HUDEP-2 (cell line): Measurements from ENCODE around the gene ZNF846.
"Not testable (repeated sequence)": the region's sequence is repeated elsewhere in the genome, so short reads cannot be mapped to it uniquely, and the experiment has no call there.

ENCODE experiments used
- DNase-seq, 76 experiments: peaks; one replicate each; lab custom pipeline; 2025; ENCODE audit not compliant: unreplicated experiment in 76 of 76; lab: John Stamatoyannopoulos, UW

ZNF846 gene

DNA sequence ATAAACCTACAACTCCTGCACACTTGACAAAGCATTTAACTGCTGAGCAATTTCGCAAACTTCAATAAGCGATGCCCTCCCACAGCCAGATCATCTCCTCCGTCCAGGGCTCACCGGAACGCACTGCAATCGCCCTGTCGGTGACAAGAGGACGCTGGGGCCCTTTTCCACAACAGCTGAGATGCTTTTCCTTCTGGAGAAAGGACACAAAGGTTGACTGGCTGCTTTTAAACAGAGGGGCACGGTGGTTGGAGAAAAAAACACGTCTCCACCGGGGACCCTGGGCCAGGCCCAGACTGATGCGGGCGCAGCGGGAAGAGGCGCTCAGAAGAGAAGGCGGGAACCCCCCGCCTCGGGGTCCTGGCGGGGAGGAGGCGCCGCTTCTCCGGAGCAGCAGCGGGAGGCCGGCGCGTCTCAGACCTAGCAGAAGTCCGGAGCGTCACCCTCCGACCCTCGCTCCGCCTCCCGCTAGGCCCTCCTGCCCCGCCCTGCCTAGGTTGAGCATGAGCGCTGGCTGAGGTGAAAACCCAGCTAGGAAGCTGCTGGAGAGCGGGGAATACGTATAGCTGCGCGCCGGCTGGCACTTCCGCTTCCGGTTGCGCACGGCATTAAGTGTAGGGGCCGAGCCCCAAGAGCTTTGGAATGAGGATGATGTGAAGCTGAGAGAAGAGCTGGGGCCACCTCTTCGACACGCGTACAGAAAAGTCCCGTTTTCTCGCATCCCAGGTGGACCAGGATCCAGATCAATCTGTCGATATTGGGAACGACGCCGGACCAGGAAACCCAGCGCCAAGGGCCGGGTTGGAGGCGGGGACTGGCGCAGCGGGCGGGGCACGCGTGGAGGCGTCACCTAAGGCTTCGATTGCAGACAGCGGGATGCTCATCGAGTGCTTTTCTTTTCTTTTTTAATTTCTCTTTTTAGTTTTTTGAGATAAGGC, at the start of gene ZNF846:
Gene ZNF846 (minus strand): TSS at position 564 of the 938 bp plus-strand sequence. CDS start 3,788 bp downstream, outside the sequence.
- peak; percentile 44 to 96 (median 90) for DNase-seq

DNA sequence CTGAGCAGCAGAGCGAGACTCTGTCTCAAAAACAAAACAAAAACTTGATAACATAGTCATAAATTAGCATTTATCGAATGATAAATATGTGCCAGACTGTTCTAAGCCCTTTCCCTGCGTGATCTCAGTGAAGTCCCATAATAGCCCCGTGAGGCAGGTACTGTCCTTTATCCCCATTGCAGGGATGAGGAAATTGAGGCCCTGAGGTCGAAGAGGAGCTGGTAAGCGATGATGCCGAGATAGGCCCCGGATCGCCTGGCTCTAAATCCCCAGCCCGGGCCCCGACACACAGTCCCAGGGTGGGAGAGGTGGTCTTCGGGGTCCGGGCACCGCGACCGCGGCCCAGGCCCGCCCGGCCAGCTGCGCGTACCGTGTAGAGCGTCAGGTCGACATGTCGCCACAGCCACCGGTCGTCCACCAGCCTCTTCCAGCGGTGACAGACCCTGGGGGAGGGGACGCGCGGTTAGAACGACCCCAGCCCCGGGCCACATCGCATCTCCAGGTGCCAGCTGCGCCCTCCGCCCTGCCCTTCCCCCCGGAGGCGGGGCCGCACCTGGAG, 49.7 kb upstream of the ZNF846 start:
- no peak for DNase-seq

DNA sequence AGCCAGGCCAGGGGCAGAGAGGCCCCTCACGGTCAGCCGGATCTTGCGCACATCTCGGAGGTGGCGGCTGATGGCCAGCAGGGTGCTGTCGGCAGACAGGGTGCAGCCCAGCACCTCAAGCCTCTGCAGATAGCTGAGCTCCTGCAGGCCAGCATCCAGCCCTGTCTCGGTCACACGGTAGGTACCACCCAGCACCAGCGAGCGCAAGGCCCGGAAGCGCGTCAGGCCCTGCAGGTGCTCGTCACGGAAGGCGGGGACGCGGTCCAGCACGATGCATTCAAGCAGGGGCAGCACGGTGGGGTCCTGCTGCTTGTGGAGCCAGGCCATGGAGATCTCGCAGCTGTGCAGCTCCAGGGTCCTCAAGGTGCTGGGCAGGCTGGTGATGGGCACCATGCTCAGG, 42.6 kb upstream of the ZNF846 start:
- DNase-seq = no peak

DNA sequence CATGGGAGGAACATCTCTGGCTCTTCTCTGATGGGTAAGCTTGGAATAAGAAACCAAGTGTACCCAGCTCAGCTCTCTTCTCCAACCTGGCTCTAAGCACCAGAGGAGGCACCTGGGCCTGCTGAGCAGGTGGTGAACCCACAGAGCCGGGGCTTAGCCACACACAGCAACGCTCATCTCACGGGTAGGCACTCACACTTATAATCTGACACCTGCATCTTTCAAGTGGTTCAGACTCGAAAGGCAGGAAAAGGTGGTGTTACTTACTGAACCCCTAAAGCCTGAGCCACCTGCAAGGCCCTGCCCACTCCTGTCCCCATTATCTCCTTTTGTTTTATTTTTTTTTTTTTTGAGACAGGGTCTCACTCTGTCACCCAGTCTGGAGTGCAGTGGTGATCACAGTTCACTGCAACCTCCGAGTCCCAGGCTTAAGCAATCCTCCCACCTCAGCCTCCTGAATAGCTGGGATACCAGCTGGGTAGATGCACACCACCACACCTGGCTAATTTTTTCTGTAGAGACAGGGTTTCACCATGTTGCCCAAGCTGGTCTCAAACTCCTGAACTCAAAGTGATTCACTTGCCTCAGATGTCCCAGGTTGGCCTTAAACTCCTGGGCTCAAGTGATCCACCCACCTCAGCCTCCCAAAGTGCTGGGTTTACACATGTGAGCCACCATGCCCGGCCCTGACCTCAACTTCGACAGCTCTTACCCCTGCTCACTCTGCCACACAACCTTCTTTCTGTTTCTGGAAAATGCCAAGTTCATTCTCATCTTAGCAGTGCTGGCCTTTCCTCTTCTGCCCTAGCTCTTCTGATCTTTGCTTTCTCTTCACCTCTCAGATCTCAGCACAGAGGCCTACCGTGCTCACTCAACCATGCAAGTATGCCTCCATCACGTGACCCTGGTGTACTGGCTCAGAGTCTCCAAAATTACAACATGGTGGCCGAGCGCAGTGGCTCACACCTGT, 40.6 kb upstream of the ZNF846 start:
- DNase-seq = no peak

DNA sequence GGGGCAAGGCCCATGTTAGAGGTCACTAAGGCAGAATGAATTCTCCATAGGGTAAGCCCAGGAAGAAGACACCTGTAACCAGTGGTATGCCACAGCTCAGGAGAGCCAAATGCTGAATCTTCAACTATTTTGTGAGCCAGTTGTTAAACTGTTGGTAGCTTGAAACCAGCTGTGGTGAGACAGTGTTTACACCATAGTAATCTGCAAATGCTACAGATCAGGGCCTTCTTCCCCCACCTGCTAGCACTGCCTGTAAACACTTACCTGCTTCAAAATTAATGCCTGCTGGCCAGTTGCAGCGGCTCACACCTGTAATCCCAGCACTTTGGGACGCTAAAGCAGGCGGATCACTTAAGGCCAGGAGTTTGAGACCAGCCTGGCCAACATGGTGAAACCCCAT, 38.3 kb upstream of the ZNF846 start:
- DNase-seq = no peak

DNA sequence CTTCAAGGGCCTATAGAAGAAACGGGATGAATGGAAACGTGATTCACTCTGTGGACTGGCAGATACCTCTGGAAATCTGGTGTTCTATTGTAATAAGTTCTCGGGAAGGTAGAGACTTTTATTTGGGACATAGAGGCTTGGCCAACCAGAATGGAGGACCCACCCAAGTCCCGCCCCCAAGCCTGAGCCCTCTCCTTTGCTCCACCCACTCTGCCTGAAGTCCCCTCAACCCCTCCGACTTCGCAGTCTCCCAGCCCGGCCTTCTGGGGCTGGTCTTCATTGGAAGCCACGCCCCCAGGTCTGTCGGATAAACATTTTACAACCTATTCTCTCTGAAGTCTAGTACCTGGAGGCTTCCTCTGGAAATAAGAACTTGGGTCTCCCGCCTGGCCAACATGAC, 33.4 kb upstream of the ZNF846 start:
- no peak for DNase-seq

DNA sequence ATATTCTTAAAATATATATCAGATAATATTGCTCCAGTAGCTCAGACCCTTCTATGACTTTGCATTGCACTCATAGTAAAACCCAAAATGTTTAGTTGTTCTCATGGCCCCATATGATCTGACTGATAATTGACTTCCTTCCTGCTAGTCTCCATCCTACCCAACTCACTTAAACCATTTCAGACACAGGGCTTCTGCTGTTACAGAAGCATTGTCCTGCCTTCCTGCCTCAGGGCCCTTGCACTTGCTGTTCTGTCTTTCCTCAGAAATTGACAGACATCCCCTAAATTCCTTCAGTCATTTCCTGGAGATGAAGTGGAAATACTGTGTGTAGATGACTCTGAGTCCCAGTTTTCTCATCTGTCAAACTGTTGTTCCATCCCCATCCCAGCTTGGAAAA, 30.6 kb upstream of the ZNF846 start:
- DNase-seq = no peak

DNA sequence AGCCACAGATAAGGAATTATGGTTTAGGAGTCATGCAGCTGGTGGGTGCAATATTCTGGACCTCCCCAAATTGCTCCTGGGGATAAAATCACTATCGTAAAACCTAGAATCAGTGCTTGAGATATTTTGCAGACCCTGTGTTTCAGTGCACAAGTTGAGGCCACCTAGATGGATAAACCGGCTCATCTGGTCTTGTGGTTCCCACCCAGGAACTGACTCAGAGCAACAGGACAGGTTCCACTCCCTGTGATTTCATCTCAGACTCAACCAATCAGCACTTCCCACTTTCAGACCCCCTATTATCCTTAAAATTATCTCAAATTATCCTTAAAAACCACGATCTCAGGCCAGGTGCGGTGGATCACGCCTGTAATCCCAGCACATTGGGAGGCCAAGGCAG, 29.3 kb upstream of the ZNF846 start:
- DNase-seq = no peak

DNA sequence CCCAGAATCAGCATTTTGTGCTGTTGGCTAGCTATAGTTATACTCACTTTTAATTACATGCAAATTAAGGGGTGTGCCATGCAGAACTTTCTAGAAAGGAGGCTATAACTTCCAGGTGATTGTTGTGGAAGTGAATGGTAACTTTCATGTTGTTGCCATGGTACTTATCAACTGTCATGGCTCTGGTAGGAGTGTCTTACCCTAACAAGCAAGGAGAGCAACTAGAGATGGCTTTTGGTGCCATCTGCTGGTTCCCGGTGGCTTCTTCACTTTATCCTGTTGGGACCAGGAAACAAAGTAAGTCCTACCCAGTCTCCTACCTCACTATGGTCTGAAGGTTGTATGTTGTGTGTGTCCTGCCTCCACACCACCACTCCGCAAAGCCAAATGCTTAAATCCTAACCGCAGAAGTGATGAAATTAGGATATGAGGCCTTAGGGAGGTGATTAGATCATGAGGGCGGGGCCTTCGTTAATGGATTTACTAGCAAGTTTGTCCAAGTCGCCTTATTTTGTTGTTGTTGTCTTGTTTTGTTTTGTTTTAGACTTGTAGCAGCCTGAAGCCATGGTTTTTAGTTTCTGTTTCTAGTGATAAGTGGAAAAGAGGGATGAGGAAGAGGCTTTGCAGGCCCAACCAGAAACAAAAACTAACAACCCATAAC, 27.7 kb upstream of the ZNF846 start:
- DNase-seq = peak in 74 of 76 experiments; percentile 9 to 96 (median 81)

DNA sequence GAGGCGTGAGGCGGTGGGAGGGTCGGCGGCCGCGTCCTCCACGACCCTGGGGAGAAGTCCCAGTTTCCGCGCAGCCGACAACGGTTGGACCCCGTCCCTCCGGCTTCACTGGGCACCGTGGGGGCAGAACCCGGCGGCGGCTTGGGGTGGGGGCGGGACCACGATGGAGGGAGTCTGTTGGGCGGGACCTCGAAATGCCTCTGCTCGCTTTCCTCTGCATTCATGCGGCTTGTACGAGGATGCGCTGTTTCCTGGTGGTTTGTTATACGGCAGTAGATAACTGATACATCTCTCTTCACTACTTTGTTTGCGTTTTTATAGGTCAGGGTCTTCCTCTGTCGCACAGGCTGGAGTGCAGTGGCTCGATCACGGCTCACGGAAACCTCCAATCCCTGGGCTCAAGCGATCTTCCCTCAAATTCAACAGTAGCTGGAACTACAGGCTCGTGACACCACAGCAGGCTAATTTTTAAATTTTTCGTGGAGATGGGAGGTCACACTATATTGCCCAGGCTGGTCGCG, 24.6 kb upstream of the ZNF846 start:
- DNase-seq = peak in 19 of 76 experiments; percentile 5 to 54 (median 21)

DNA sequence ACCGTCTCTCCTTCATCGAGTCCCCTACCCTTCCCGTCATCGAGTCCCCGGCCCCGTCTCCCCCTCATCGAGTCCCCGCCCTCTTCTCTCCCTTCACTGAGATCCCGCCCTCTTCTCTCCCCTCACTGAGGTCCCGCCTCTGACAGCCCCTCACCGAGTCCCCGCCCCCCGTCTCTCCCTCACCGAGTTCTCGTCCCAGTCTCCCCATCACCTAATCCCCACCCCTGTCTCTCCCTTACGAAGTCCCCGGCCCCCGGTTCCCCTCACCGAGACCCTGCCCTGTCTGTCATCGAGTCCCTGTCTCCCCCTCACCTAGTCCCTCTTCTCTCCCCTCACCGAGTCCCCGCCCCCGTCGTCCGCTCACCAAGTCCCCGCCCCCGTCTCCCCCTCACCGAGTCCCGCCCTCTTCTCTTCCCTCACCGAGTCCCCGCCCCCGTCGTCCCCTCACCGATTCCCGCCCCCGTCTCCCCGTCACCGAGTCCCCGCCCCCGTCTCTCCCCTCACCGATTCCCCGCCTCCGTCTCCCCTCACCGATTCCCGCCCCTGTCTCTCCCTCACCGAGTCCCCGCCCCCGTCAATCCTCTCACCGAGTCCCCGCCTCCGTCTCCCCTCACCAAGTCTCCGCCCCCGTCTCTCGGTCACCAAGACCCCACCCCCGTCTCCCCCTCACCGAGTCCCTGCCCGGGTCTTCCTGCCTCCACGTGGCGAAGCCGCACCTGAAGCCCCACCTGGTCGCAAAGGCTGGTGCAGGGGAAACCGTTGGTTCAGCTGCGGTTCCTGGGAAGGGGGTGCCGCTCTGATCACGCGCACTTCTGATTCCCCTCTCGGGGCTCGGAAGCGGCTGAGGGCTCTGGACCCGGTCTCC, 23.9 kb upstream of the ZNF846 start:
- DNase-seq = peak in 67 of 76 experiments; percentile 46 to 98 (median 87)

DNA sequence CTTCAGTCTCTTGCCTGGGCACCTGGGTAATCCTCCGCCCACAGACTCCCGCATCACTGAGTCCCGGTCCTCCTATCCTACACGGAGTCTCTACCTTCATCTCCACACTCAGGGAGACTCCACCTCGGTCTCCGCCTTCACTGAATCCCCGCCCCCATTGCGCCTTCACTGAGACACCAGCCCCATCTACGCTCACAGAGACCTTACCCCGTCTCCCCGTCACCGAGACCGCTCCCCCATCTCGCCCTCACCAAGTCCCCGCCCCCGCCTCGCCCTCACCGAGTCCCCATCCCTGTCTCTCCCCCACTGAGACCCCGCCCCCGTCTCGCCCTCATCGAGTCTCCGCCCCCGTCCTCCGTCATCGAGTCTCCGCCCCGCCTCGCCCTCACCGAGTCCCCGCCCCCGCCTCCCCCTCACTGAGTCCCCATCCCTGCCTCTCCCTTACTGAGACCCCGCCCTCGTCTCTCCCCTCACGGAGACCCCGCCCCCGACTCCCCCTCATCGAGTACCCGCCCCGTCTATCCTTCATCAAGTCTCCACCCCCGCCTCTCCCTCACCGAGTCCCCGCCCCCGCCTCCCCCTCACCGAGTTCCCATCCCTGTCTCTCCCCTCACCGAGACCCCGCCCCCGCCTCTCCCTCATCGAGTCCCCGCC, 23.1 kb upstream of the ZNF846 start:
- peak in 72 of 76 experiments; percentile 20 to 99 (median 90) for DNase-seq

DNA sequence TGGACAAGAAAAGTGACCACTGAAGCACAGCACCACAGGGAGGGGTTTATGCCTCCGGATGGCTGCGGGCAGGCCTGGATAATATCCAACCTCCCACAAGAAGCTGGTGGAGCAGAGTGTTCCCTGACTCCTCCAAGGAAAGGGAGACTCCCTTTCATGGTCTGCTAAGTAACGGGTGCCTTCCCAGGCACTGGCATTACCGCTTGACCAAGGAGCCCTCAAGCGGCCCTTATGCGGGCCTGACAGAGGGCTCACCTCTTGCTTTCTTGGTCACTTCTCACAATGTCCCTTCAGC, 22.5 kb upstream of the ZNF846 start:
- DNase-seq = not testable (repeated sequence)

DNA sequence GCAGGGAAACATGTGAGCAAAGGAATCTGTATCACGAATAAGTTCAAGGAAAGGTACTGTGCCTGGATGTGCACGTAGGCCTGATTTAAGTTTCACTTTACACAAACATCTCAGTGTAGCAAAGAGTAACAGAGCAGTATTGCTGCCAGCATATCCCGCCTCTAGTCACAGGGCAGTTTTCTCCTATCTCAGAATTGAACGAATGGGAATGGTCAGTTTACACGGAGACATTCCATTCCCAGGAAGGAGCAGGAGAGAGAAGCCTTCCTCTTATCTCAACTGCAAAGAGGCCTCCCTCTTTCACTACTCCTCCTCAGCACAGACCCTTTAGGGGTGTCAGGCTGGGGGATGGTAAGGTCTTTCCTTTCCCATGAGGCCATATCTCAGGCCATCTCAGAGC, 21.0 kb upstream of the ZNF846 start:
- DNase-seq = not testable (repeated sequence)

DNA sequence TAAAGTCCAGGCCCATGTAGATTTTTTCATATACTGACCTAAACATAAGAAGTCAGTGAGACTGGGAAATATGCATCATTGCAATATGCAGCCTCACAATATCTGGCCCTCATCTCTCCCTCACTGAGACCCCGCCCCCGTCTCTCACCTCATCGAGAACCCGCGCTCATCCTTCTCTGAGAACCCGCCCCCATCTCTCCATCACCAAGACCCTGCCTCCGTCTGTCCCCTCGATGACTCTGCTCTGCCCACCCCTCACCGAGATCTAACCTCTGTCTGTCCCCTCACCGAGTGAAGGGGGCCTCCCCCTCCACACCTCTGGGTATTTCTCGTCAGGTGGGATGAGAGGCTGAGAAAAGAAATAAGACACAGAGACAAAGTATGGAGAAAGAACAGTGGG, 20.5 kb upstream of the ZNF846 start:
- DNase-seq = no peak

DNA sequence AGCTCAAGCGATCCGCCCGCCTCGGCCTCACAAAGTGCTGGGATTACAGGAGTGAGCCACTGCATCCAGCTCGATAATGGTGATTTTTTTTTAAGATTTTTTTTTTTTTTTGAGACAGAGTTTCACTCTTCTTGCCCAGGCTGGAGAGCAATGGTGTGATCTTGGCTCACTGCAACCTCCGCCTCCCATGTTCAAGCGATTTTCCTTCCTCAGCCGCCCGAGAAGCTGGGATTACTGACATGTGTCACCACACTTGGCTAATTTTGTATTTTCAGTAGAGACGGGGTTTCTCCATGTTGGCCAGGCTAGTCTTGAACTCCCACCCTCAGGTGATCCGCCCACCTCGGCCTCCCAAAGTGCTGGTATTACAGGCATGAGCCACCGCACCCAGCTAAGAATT, 20.1 kb upstream of the ZNF846 start:
- not testable (repeated sequence) for DNase-seq

DNA sequence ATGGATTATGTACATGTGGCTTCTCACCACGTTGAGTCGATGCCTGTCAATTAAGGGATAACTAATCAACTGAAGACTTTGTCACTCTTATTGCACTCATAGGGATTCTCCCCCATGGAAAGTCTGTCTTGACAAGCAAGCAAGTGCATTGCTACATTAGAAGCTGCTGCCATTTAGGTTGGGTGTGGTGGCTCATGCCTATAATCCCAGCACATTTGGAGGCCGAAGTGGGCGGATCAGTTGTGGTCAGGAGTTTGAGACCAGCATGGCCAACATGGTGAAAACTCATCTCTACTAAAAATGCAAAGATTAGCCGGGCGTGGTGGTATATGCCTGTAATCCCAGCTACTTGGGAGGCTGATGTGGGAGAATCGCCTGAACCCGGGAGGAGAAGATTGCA, 18.3 kb upstream of the ZNF846 start:
- no peak for DNase-seq

DNA sequence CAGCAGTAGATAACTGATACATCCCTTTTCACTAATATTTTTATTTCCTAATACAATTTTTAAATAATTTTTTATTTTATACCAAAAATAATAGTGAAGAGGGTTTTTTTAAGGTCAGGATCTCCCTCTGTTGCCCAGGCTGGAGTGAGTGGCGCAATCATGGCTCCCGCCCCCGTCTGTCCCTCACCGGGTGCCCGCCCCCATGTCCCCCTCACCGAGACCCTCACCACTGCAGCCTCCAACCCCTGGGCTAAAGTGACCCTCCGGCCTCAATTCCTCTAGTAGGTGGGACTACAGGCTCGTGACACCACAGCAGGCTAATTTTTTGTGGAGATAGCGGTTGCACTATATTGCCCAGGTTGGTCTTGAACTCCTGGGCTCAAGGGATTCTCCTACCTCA, 17.8 kb upstream of the ZNF846 start:
- DNase-seq = no peak
